G401.6 (cell line): ENCODE data around the gene RPL28.
"Not testable (repeated sequence)": the region's sequence is repeated elsewhere in the genome, so short reads cannot be mapped to it uniquely, and the experiment has no call there.

Source experiments
- FAIRE-seq: peaks from 2 replicates; lab custom pipeline; 2012; peaks lifted over from hg19 to GRCh38; lab: Jason Lieb, UNC

RPL28 gene

GRCh38 chr19:55392820-55393761 lies 7.4 kb downstream of the RPL28 start:
- FAIRE-seq: no peak

GRCh38 chr19:55398200-55398925 lies 12.6 kb downstream of the RPL28 start:
- peak; percentile 61 for FAIRE-seq

- FAIRE-seq: peak; percentile 95
Measured at GRCh38 chr19:55400281-55401087, 14.8 kb downstream of the RPL28 start.

GRCh38 chr19:55401390-55401789 lies 15.7 kb downstream of the RPL28 start:
- FAIRE-seq: not testable (repeated sequence)

- FAIRE-seq: no peak
Measured at GRCh38 chr19:55402509-55402908, 16.8 kb downstream of the RPL28 start.

- no peak for FAIRE-seq
Measured at GRCh38 chr19:55405638-55406037, 19.9 kb downstream of the RPL28 start.

- no peak for FAIRE-seq
Measured at GRCh38 chr19:55406091-55406825, 20.5 kb downstream of the RPL28 start.

GRCh38 chr19:55406826-55407549 lies 21.3 kb downstream of the RPL28 start:
- no peak for FAIRE-seq

- FAIRE-seq: not testable (repeated sequence)
Measured at GRCh38 chr19:55407550-55407799, 21.7 kb downstream of the RPL28 start, which contains the start of gene UBE2S. TSS of gene UBE2S (minus strand) at chr19:55407788. CDS start at chr19:55407589, 199 bp downstream.

GRCh38 chr19:55407800-55408532 lies 22.2 kb downstream of the RPL28 start:
- FAIRE-seq: peak; percentile 98

- FAIRE-seq: no peak
Measured at GRCh38 chr19:55408533-55408872, 22.8 kb downstream of the RPL28 start.

- FAIRE-seq: not testable (repeated sequence)
Measured at GRCh38 chr19:55409179-55409578, 23.4 kb downstream of the RPL28 start.

GRCh38 chr19:55410168-55410567 lies 24.4 kb downstream of the RPL28 start:
- FAIRE-seq: no peak

GRCh38 chr19:55418185-55418584 lies 32.5 kb downstream of the RPL28 start:
- FAIRE-seq: peak; percentile 91

- no peak for FAIRE-seq
Measured at GRCh38 chr19:55419103-55419502, 33.4 kb downstream of the RPL28 start.

- no peak for FAIRE-seq
Measured at GRCh38 chr19:55419624-55420236, 34.0 kb downstream of the RPL28 start.

- FAIRE-seq: not testable (repeated sequence)
Measured at GRCh38 chr19:55421281-55421680, 35.5 kb downstream of the RPL28 start.

- no peak for FAIRE-seq
Measured at GRCh38 chr19:55423225-55424005, 37.7 kb downstream of the RPL28 start.

GRCh38 chr19:55424518-55424917 lies 38.8 kb downstream of the RPL28 start:
- FAIRE-seq: no peak
